H9 (cell line): ENCODE measurements around the gene MACROH2A1. TPM values are rescaled to one million over a fixed set of nuclear protein-coding genes. Genes with fewer than 3 reads are reported as not detected.

Experiments
- DNase-seq: peaks from one replicate; pipeline ENCODE4 v3.0.0-alpha.2; 2017
- H2AFZ ChIP-seq: one replicate; pipeline ENCODE4 v1.6.1; 2013; ENCODE audit warnings: mild to moderate bottlenecking, low read length, control low read depth, moderate library complexity
- H2AK5ac ChIP-seq: 2 replicates; pipeline ENCODE4 v1.6.1; 2013; ENCODE audit warnings: low read length, control low read depth, mixed read lengths; ENCODE audit not compliant: insufficient read length
- H2BK120ac ChIP-seq: one replicate; pipeline ENCODE4 v1.6.1; 2013; ENCODE audit warnings: low read depth, mild to moderate bottlenecking, low read length, control low read depth, inconsistent platforms; ENCODE audit not compliant: poor library complexity, severe bottlenecking
- H2BK12ac ChIP-seq: 2 replicates; pipeline ENCODE4 v1.6.1; 2013; ENCODE audit warnings: low read length, control low read depth, mixed read lengths, low read depth; ENCODE audit not compliant: insufficient read length
- H2BK15ac ChIP-seq: 2 replicates; pipeline ENCODE4 v1.6.1; 2013; ENCODE audit warnings: low read depth, low read length, control low read depth
- H2BK20ac ChIP-seq: one replicate; pipeline ENCODE4 v1.6.1; 2013; ENCODE audit warnings: low read depth, mild to moderate bottlenecking, low read length, control low read depth, inconsistent platforms; ENCODE audit not compliant: poor library complexity, severe bottlenecking
- H2BK5ac ChIP-seq: 2 replicates; pipeline ENCODE4 v1.6.1; 2013; ENCODE audit warnings: low read length, control low read depth, mixed read lengths; ENCODE audit not compliant: insufficient read length
- H3K14ac ChIP-seq: 2 replicates; pipeline ENCODE4 v1.6.1; 2013; ENCODE audit warnings: low read length, control low read depth; ENCODE audit not compliant: insufficient read depth
- H3K18ac ChIP-seq: 2 replicates; pipeline ENCODE4 v1.6.1; 2013; ENCODE audit warnings: low read depth, mild to moderate bottlenecking, mixed read lengths, low read length, control low read depth; ENCODE audit not compliant: insufficient read length
- H3K23ac ChIP-seq: 2 replicates; pipeline ENCODE4 v1.6.1; 2013; ENCODE audit warnings: low read length, control low read depth, mixed read lengths, low read depth; ENCODE audit not compliant: insufficient read length
- H3K23me2 ChIP-seq: 2 replicates; pipeline ENCODE4 v1.6.1; 2013; ENCODE audit warnings: low read depth, mild to moderate bottlenecking, mixed read lengths, low read length, control low read depth; ENCODE audit not compliant: insufficient read length, poor library complexity, severe bottlenecking
- H3K27ac ChIP-seq: 2 replicates; pipeline ENCODE4 v1.5.1; 2013; ENCODE audit warnings: low read length, control low read depth, mixed read lengths, low read depth; ENCODE audit not compliant: insufficient read length
- H3K27me3 ChIP-seq: 2 replicates; pipeline ENCODE4 v1.6.1; 2013; ENCODE audit warnings: low read length, control low read depth, inconsistent platforms; ENCODE audit not compliant: insufficient read depth
- H3K4ac ChIP-seq: 2 replicates; pipeline ENCODE4 v1.6.1; 2013; ENCODE audit warnings: low read depth, mild to moderate bottlenecking, control low read depth, inconsistent platforms, low read length, moderate library complexity
- H3K4me1 ChIP-seq: 2 replicates; pipeline ENCODE4 v1.6.1; 2013; ENCODE audit warnings: low read length, control low read depth, inconsistent platforms; ENCODE audit not compliant: insufficient read depth
- H3K4me2 ChIP-seq: 2 replicates; pipeline ENCODE4 v1.6.1; 2013; ENCODE audit warnings: low read length, control low read depth, mixed read lengths; ENCODE audit not compliant: insufficient read length, insufficient read depth
- H3K56ac ChIP-seq: 2 replicates; pipeline ENCODE4 v1.6.1; 2013; ENCODE audit warnings: low read depth, mild to moderate bottlenecking, mixed read lengths, low read length, control low read depth; ENCODE audit not compliant: insufficient read length
- H3K79me1 ChIP-seq: 2 replicates; pipeline ENCODE4 v1.6.1; 2013; ENCODE audit warnings: low read depth, mild to moderate bottlenecking, moderate library complexity, low read length, control low read depth, inconsistent platforms; ENCODE audit not compliant: insufficient read depth, poor library complexity, severe bottlenecking
- H3K79me2 ChIP-seq: 2 replicates; pipeline ENCODE4 v1.6.1; 2013; ENCODE audit warnings: low read length, control low read depth, inconsistent platforms; ENCODE audit not compliant: insufficient read depth
- H3K9ac ChIP-seq: 2 replicates; pipeline ENCODE4 v1.6.1; 2013; ENCODE audit warnings: low read length, control low read depth, mixed read lengths; ENCODE audit not compliant: insufficient read length; ENCODE audit errors: extremely low read depth
- H3K9me3 ChIP-seq: one replicate; pipeline ENCODE4 v1.6.1; 2013; ENCODE audit warnings: low read depth, low read length, inconsistent platforms; ENCODE audit not compliant: control insufficient read depth
- H3T11ph ChIP-seq: one replicate; pipeline ENCODE4 v1.6.1; 2013; ENCODE audit warnings: mild to moderate bottlenecking, low read length, control low read depth, inconsistent platforms
- H4K20me1 ChIP-seq: one replicate; pipeline ENCODE4 v1.6.1; 2013; ENCODE audit not compliant: control insufficient read depth, insufficient read length, insufficient read depth
- H4K5ac ChIP-seq: 2 replicates; pipeline ENCODE4 v1.6.1; 2013; ENCODE audit warnings: low read depth, mild to moderate bottlenecking, mixed read lengths, low read length, control low read depth; ENCODE audit not compliant: insufficient read length
- H4K8ac ChIP-seq: replicated peaks from 2 replicates; pipeline ENCODE4 v1.6.1; 2013; ENCODE audit warnings: low read length, control low read depth, mixed read lengths, low read depth; ENCODE audit not compliant: insufficient read length
- H4K91ac ChIP-seq: 2 replicates; pipeline ENCODE4 v1.6.1; 2013; ENCODE audit warnings: low read depth, mild to moderate bottlenecking, moderate library complexity, mixed read lengths, low read length, control low read depth; ENCODE audit not compliant: insufficient read length
- H3K27ac Mint-ChIP-seq, 3 experiments: 2 replicates in 2 of 3; 3 replicates in 1 of 3; pipeline ENCODE4 v1.8.0; 2020 to 2021; ENCODE audit warnings: mixed read lengths in 3 of 3, mild to moderate bottlenecking in 1 of 3, moderate library complexity in 1 of 3
- H3K27me3 Mint-ChIP-seq: 2 replicates; pipeline ENCODE4 v1.8.0; 2021; ENCODE audit warnings: low read depth, mild to moderate bottlenecking, moderate library complexity, mixed read lengths
- H3K36me3 Mint-ChIP-seq, 3 experiments: 2 replicates in 2 of 3; 3 replicates in 1 of 3; pipeline ENCODE4 v1.8.0; 2020 to 2021; ENCODE audit warnings: low read depth in 3 of 3, mixed read lengths in 3 of 3; ENCODE audit not compliant: insufficient read depth in 1 of 3
- H3K4me1 Mint-ChIP-seq, 2 experiments: 2 replicates each; pipeline ENCODE4 v1.8.0; 2020; ENCODE audit warnings: mixed read lengths in 2 of 2
- H3K4me3 Mint-ChIP-seq, 2 experiments: 2 replicates in 1 of 2; 3 replicates in 1 of 2; pipeline ENCODE4 v1.8.0; 2020 to 2021; ENCODE audit warnings: mild to moderate bottlenecking in 2 of 2, mixed read lengths in 2 of 2, moderate library complexity in 1 of 2
- H3K9me3 Mint-ChIP-seq, 2 experiments: 2 replicates in 1 of 2; 3 replicates in 1 of 2; pipeline ENCODE4 v1.8.0; 2020; ENCODE audit warnings: mild to moderate bottlenecking in 2 of 2, mixed read lengths in 2 of 2, moderate library complexity in 1 of 2
- WGBS: extraction: QIAGEN DNeasy Blood & Tissue Kit; methylation state at CpG from one replicate; pipeline ENCODE4 v1.1.7; 2013; ENCODE audit warnings: missing lambda C conversion rate, low lambda C conversion rate, mixed read lengths; ENCODE audit not compliant: insufficient read length; ENCODE audit errors: extremely low coverage; 5-methylcytosine and 5-hydroxymethylcytosine counted together
- total RNA-seq: library from RNA; stranded (reverse); gene quantifications from 2 replicates; pipeline ENCODE4 v1.2.1, GENCODE V29; 2021
- TF ChIP-seq, protein P1 (sequence below): fragments of 200-600 bp; sonication (generic); conservative IDR thresholded peaks from 3 replicates; pipeline ENCODE4 v1.8.0; 2021; ENCODE audit warnings: antibody characterized with exemption, mild to moderate bottlenecking

MACROH2A1 gene
- total RNA-seq, 1 experiment from 2014 or later, result 111 TPM

GRCh38 chr5:135315386-135315785, 83.6 kb downstream of the MACROH2A1 start:
- H2AFZ ChIP-seq, result no peak overlapping the region
- no peak overlapping the region for H2BK5ac ChIP-seq
- H3K14ac ChIP-seq, result no peak overlapping the region
- no peak overlapping the region for H3K18ac ChIP-seq
- no peak overlapping the region for H4K5ac ChIP-seq
- H2BK12ac ChIP-seq, result no peak overlapping the region
- H2AK5ac ChIP-seq, result no peak overlapping the region
- TF ChIP-seq, protein P1, sequence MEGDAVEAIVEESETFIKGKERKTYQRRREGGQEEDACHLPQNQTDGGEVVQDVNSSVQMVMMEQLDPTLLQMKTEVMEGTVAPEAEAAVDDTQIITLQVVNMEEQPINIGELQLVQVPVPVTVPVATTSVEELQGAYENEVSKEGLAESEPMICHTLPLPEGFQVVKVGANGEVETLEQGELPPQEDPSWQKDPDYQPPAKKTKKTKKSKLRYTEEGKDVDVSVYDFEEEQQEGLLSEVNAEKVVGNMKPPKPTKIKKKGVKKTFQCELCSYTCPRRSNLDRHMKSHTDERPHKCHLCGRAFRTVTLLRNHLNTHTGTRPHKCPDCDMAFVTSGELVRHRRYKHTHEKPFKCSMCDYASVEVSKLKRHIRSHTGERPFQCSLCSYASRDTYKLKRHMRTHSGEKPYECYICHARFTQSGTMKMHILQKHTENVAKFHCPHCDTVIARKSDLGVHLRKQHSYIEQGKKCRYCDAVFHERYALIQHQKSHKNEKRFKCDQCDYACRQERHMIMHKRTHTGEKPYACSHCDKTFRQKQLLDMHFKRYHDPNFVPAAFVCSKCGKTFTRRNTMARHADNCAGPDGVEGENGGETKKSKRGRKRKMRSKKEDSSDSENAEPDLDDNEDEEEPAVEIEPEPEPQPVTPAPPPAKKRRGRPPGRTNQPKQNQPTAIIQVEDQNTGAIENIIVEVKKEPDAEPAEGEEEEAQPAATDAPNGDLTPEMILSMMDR, result no peak
- H3T11ph ChIP-seq, result no peak overlapping the region
- H3K9me3 ChIP-seq, result no peaks in the 10 kb centered on the region
- H4K91ac ChIP-seq, result no peak overlapping the region
- H2BK15ac ChIP-seq, result no peak overlapping the region
- H3K9ac ChIP-seq, result no peak overlapping the region
- H3K4me1 Mint-ChIP-seq, result 0 out of 4 replicates have a peak, but pooled peaks cover 2% of the 10 kb centered on the region in 2 experiments
- no peak overlapping the region for H3K4ac ChIP-seq
- H4K8ac ChIP-seq, result no peak overlapping the region
- no peaks in the 10 kb centered on the region; a peak in 2 of 7 replicates for H3K36me3 Mint-ChIP-seq
- H3K27ac Mint-ChIP-seq, result no peak overlapping the region
- H2BK20ac ChIP-seq, result no peak overlapping the region
- H3K27me3 ChIP-seq, result no peaks in the 10 kb centered on the region
- no CpG with 5 or more reads among the region's 2 CpGs for WGBS
- H3K27me3 Mint-ChIP-seq, result peaks cover 44% of the 10 kb centered on the region
- no peak overlapping the region for H2BK120ac ChIP-seq
- no peak overlapping the region for H3K23ac ChIP-seq
- no peaks in the 10 kb centered on the region for H3K4me1 ChIP-seq
- DNase-seq, result no peak
- no peaks in the 10 kb centered on the region for H3K79me2 ChIP-seq
- no peaks in the 10 kb centered on the region for H3K79me1 ChIP-seq
- H3K27ac ChIP-seq, result no peak overlapping the region
- no peak overlapping the region for H3K4me3 Mint-ChIP-seq
- H3K56ac ChIP-seq, result no peak overlapping the region
- no peaks in the 10 kb centered on the region for H3K23me2 ChIP-seq
- peaks cover 2% of the 10 kb centered on the region for H4K20me1 ChIP-seq
- no peaks in the 10 kb centered on the region for H3K9me3 Mint-ChIP-seq
- H3K4me2 ChIP-seq, result no peak overlapping the region
